Lower lobe of right lung (tissue), 2 donors: Measurements from ENCODE around the gene RBKS. TPM values are rescaled to one million over a fixed set of nuclear protein-coding genes. Genes with fewer than 3 reads are reported as not detected.
"Not testable (repeated sequence)": the region's sequence is repeated elsewhere in the genome, so short reads cannot be mapped to it uniquely, and the experiment has no call there.

Experiments
- ATAC-seq, 2 donors: fragments of 200-7000 bp; cut with Tn5 transposase; one replicate each; pipeline ENCODE4 v1.9.1; 2020 to 2022; ENCODE audit warnings: mild to moderate bottlenecking in 2 of 2, moderate library complexity in 2 of 2
- DNase-seq: peaks from one replicate; pipeline ENCODE4 v3.0.0-alpha.2; 2020
- H3K27ac ChIP-seq: fragments of 200-600 bp; one replicate; pipeline ENCODE4 v1.8.0; 2022
- H3K27me3 ChIP-seq: fragments of 200-600 bp; one replicate; pipeline ENCODE4 v1.8.0; 2022; ENCODE audit warnings: low read depth
- H3K36me3 ChIP-seq: fragments of 200-600 bp; one replicate; pipeline ENCODE4 v1.8.0; 2022; ENCODE audit warnings: mild to moderate bottlenecking
- H3K4me1 ChIP-seq: fragments of 200-600 bp; one replicate; pipeline ENCODE4 v1.8.0; 2022
- H3K4me3 ChIP-seq: fragments of 200-600 bp; one replicate; pipeline ENCODE4 v1.8.0; 2022; ENCODE audit warnings: mild to moderate bottlenecking
- H3K9me3 ChIP-seq: fragments of 200-600 bp; one replicate; pipeline ENCODE4 v1.8.0; 2022
- CTCF ChIP-seq: fragments of 200-600 bp; IDR thresholded peaks from one replicate; pipeline ENCODE4 v1.8.0; 2022; ENCODE audit warnings: antibody characterized with exemption, mild to moderate bottlenecking
- intact Hi-C: fragments of 100-400 bp; cut with DNase I; formaldehyde crosslinking; loops from one replicate; pipeline ENCODE4 v1.11.0; 2022
- total RNA-seq: library from RNA; stranded (reverse); fragmentation: NEBNext Ultra II Directional; extraction: Animal tissue kit (Norgen Biotek cat#: 25700); gene quantifications from one replicate; pipeline ENCODE4 v1.2.1, GENCODE V29; 2021
- donor health status: DM: no; HTN: yes; CAD: no; lungs with severe emphysema.

Gene RBKS
- total RNA-seq, 1 donor from 2014 or later = 2.2 TPM

- ATAC-seq = no peak
- DNase-seq = no peak
- no peaks in the 10 kb centered on the region for H3K36me3 ChIP-seq
- H3K4me1 ChIP-seq = no peaks in the 10 kb centered on the region
- intact Hi-C loops = no loop called here
- no peak for TF ChIP-seq CTCF
- H3K27me3 ChIP-seq = no peaks in the 10 kb centered on the region
- H3K4me3 ChIP-seq = no peak overlapping the region
- no peak overlapping the region for H3K27ac ChIP-seq
- H3K9me3 ChIP-seq = no peaks in the 10 kb centered on the region
These were observed 142.3 kb downstream of the RBKS start for GRCh38 chr2:27747827-27748352.

DNA sequence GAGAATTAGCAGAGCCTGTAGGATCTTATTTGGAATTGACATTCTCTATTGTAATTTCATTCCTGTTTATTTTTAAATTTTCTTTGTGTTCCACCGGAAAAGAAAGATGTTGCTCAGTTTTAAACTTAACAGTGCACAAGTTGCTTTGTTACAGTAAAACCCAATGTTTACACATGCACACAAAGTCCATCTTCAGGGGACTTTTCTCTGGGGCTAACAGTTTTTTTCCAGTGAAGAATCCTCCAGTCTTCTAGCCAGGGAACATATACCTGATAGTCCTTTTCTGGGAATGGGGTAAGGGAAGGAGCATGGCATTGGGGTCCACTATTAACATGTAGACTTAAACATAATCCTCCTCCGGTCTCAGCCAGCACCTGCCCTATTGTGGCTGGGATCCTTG, 143.9 kb downstream of the RBKS start:
- Histone ChIP-seq H3K4me1 (no peaks in the 10 kb centered on the region), H3K9me3 (no peaks in the 10 kb centered on the region), H3K27me3 (no peaks in the 10 kb centered on the region), H3K36me3 (no peaks in the 10 kb centered on the region), H3K27ac (no peak overlapping the region), H3K4me3 (no peak overlapping the region)
- TF ChIP-seq CTCF = no peak
- no peak for DNase-seq
- intact Hi-C loops = no loop called here
- no peak for ATAC-seq

DNA sequence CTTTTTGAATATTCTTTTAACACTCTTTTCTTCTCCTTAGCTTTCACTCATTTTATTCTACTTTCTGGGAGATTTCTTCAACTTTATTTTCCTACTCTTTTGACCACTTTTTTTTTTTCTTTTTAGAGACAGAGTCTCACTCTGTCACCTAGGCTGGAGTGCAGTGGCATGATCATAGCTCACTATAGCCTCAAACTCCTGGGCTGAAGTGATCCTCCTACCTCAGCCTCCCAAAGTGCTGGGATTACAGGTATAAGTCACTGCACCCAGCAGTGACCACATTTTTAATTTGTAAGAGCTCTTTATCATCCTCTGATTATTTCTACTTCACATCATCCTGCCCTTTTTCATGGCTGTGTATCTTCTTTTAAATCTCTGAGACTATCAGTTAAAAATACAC, 144.7 kb downstream of the RBKS start:
- H3K27me3 ChIP-seq, H3K4me1 ChIP-seq, ATAC-seq, H3K27ac ChIP-seq, H3K36me3 ChIP-seq, intact Hi-C loops, H3K9me3 ChIP-seq, H3K4me3 ChIP-seq, DNase-seq: not testable (repeated sequence)

- H3K4me1 ChIP-seq = peaks cover 11% of the 10 kb centered on the region
- no peak for TF ChIP-seq CTCF
- intact Hi-C loops = no loop called here
- DNase-seq (no peak), ATAC-seq (no peak)
- no peaks in the 10 kb centered on the region for H3K9me3 ChIP-seq
- H3K36me3 ChIP-seq = no peaks in the 10 kb centered on the region
- H3K4me3 ChIP-seq = no peak overlapping the region
- no peak overlapping the region for H3K27ac ChIP-seq
- no peaks in the 10 kb centered on the region for H3K27me3 ChIP-seq
These were observed 147.6 kb downstream of the RBKS start for GRCh38 chr2:27742571-27742970.

DNA sequence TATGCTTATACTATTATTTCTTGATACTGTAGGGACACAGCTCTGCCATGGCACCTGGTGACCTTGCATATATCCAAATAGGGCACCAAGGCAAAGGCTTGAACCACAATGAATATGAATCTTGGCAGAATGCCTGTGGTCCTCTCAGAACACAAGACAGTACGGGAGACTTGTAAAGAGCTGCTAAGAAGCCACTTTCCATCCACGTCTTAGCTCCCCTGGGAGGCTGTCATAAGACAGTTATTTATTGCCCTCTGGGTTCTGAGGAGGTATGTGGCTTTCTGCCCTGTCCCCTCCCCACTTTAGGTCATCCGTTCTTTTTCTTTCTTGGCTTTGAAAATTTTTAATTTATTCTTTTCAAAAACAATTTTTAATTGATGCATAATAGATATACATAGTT, 148.5 kb downstream of the RBKS start:
- no peaks in the 10 kb centered on the region for H3K9me3 ChIP-seq
- H3K4me3 ChIP-seq = no peak overlapping the region
- H3K27me3 ChIP-seq = no peaks in the 10 kb centered on the region
- DNase-seq (no peak), ATAC-seq (no peak)
- no peak for TF ChIP-seq CTCF
- H3K36me3 ChIP-seq = no peaks in the 10 kb centered on the region
- peaks cover 13% of the 10 kb centered on the region for H3K4me1 ChIP-seq
- intact Hi-C loops = no loop called here
- H3K27ac ChIP-seq = no peak overlapping the region

GRCh38 chr2:27739058-27739373, 151.2 kb downstream of the RBKS start:
- H3K27me3 ChIP-seq = no peaks in the 10 kb centered on the region
- no peak overlapping the region for H3K27ac ChIP-seq
- no peak for DNase-seq
- H3K9me3 ChIP-seq = no peaks in the 10 kb centered on the region
- ATAC-seq = no peak
- peaks cover 30% of the 10 kb centered on the region for H3K4me1 ChIP-seq
- intact Hi-C loops = no loop called here
- TF ChIP-seq CTCF = no peak
- no peaks in the 10 kb centered on the region for H3K36me3 ChIP-seq
- H3K4me3 ChIP-seq = no peak overlapping the region
